Measurements from ENCODE around the gene KIT. TPM values are rescaled to one million over a fixed set of nuclear protein-coding genes. Genes with fewer than 3 reads are reported as not detected.

The KIT gene
- total and polyA plus RNA-seq, 2 donors (not counting 3 experiments of a cell fraction or from before 2014, with no cell fraction given) = 19.8 to 39.7 TPM

DNA sequence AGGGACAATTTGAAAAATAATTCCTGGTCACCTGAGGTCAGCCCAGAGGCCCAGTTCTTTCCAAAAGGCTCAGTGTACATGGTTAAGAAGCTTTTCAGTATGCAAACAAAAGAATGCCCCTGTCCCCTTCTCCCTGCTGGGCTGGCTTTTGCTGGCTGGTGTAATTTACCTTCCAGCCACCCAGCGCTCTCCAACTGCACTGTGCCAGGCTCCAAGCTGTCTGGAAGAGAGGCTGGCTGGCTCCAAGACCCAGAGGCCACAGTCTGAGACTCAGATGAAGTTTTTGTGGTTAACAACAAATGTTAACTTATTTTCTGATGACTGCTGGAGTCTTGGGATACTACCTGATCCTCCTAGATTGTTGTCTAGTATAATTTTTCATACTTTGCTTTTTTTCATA is 11.9 kb upstream of the KIT start:
- DNase-seq (ENCODE audit: low read depth, low spot score) (no peak), FAIRE-seq (no peak)
- ChIA-PET POLR2A (no interaction called here), CTCF (no interaction called here)
- no peak overlapping the region for H3K4me3 ChIP-seq (replicated peaks in 1 of 3; ENCODE audit: insufficient read depth in 1 of 3, low read depth in 1 of 3, low read length in 3 of 3)
- no peaks in the 10 kb centered on the region for H3K9me1 ChIP-seq (replicated peaks; ENCODE audit: control insufficient read depth, extremely low read depth, insufficient read depth, low read length)
- no peak overlapping the region for H3K9ac ChIP-seq (replicated peaks; ENCODE audit: extremely low read depth, insufficient read depth, low read length)
- H2AFZ ChIP-seq (ENCODE audit: low read depth, low read length) = no peak overlapping the region
- no peaks in the 10 kb centered on the region for H4K20me1 ChIP-seq (replicated peaks; ENCODE audit: control insufficient read depth, extremely low read depth, insufficient read depth, low read length)
- H3K4me1 ChIP-seq (ENCODE audit: control insufficient read depth, extremely low read depth, insufficient read depth, low read length) = no peaks in the 10 kb centered on the region
- no peaks in the 10 kb centered on the region for H3K36me3 ChIP-seq (ENCODE audit: control insufficient read depth in 2 of 2, extremely low read depth in 1 of 2, insufficient read depth in 2 of 2, low read length in 2 of 2)
- H3K9me3 ChIP-seq (replicated peaks; ENCODE audit: control insufficient read depth, insufficient read depth, low read length) = no peaks in the 10 kb centered on the region
- H3K4me2 ChIP-seq (ENCODE audit: insufficient read depth, low read length) = no peak overlapping the region
- no peak overlapping the region for H3K27ac ChIP-seq (ENCODE audit: insufficient read depth, low read depth, low read length)
- TF ChIP-seq FOS (IDR thresholded peaks at IDR 0.05; ENCODE audit: borderline replicate concordance, insufficient read depth, low read length) (no peak), POLR2AphosphoS5 (IDR thresholded peaks at IDR 0.05; ENCODE audit: insufficient read depth, low read depth, low read length) (no peak), CTCF (IDR thresholded peaks at IDR 0.05; ENCODE audit: extremely low read depth in 1 of 2, insufficient read depth in 1 of 2, low read depth in 1 of 2, low read length in 2 of 2) (no peak), EZH2 (IDR thresholded peaks at IDR 0.05; ENCODE audit: borderline replicate concordance, low read depth, low read length, severe bottlenecking) (no peak), POLR2A (IDR thresholded peaks at IDR 0.05; ENCODE audit: low read depth, low read length) (no peak), GATA2 (IDR thresholded peaks at IDR 0.05; ENCODE audit: insufficient read depth, insufficient read length, low read depth, low read length) (no peak), MYC (IDR thresholded peaks at IDR 0.05; ENCODE audit: low read depth, low read length) (no peak), MAX (IDR thresholded peaks at IDR 0.05; ENCODE audit: insufficient read depth, insufficient read length) (no peak), JUN (IDR thresholded peaks at IDR 0.05; ENCODE audit: borderline replicate concordance, insufficient read depth, insufficient read length, low read depth) (no peak)
- BruUV-seq (replicated peaks) = no TSS peak
- dilution Hi-C loops (cut with MboI; ENCODE audit: extremely low pct_ligation_motif_present, low sequenced_read_pairs) = no loop called here
- H3K27me3 ChIP-seq (ENCODE audit: control insufficient read depth in 2 of 2, insufficient read depth in 2 of 2, low read length in 2 of 2) = peaks cover 2% of the 10 kb centered on the region in 2 experiments
- intact Hi-C loops (cut with micrococcal nuclease) = no loop called here
- no peaks in the 10 kb centered on the region for H3K79me2 ChIP-seq (ENCODE audit: control insufficient read depth, insufficient read depth, low read length)
